ENCODE data around the gene TTPAL.

Gene TTPAL

DNA sequence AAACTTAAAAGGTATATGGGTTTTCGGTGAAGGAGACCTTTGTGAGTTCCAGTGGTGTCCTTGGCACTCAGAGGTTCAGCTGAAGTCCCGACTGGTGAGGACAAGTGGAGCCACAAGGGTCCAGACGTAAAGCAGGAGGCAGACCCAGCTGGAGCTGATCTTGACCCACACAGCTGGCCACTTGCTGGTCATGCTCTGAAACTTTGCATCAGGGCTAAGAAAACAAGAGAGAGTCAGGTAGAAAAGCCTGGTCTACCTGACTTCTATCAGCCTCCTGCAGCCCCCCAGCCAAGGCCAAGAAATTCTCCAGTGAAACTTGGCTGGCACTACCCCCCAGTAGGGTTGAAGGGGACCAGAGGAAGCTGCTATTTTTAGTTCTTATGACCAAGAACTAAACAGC, 24.5 kb downstream of the TTPAL start:
- no peak for DNase-seq

DNA sequence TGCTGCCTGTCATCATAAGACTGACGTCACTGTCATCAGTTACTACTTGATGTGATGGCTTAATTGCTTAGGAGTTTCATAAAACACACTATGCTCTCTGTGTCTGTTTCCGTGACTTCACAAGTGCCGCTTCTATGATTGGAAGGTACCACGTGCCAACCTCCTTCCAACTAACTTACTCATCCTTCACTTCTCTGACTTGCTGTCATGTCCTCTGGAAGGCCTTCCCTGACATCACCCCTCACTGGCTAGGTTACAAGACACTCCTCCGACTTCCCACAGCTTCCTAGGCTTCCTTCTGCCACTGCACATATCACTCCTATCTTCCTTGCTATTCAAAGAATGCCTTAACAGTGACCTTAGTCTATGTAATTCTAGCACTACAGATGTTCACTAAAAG, 25.8 kb downstream of the TTPAL start:
- DNase-seq, result no peak

DNA sequence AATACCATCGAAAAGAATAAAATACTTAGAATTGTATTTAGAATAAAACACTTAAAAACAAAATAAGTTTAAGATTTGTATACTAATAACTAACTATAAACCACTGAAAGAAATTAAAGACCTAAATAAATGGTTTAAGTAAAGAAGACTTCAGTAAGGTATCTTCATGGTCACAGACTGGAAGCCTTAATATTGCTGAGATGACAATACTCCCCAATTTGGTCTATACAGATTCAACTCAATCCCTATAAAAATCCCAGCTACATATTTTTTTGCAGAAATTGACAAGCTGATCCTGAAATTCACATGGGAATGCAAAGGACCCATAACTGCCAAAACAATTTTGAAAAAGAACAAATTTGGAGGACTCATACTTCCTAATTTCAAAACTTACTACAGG, 27.3 kb downstream of the TTPAL start:
- no peak for DNase-seq

DNA sequence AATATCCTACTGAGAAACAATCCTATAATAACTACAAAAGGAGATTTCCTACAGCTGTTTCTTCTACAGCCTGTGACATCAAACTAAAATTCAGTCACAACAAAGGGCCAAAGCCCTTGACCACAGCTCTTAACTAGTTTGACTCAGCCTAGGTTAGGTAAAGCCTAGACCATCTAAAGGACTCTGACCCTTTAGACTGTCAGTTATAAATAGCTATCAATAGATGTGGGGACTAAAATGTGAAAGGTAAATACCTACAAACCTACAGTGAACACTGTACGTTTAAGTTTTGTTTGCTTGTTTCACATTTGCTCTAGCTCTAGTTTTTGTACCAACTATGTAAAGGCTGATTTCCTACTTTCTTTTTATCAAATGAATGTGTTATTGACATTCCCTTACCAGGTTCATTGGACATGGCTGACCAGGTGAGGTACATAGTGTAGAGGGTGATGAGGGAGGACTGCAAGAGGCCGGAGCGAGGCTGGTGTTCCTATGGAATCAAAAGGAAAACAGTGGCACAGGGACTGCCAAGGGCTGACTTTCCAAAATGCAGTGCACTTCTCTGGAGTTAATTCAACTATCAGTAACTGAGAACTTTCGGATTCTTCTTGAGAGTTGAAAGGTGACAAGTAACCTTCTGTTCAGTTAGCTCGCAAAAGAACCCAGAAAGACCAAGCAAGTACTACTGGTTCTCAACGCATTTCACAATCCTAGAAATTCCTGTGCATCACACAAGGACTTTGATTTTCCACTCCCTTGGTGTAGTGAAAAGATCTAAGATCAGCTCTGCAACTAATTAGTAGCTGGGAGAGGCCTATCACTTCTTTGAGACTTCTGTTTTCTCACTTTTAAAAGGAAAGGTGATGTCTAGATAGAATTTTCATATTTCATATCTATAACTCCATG, 29.0 kb downstream of the TTPAL start:
- no peak for DNase-seq

DNA sequence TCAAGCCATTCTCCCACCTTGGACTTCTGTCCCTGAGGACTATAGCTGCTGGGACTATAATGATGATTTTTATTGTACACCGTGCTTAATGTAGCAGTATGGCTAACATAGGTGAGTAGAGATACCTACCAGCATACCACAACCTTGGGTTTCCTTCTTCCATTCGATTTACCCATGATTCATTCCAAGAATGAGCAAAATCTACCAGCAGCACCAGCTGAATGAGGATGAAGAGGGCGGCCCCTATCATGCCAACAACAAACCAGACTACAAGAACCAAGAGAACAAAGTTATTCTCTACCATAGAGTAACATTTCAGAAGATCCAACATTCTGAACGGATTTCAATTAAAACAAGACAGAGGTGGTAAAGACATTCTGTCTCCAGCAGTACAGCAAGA, 34.1 kb downstream of the TTPAL start:
- DNase-seq, result no peak

DNA sequence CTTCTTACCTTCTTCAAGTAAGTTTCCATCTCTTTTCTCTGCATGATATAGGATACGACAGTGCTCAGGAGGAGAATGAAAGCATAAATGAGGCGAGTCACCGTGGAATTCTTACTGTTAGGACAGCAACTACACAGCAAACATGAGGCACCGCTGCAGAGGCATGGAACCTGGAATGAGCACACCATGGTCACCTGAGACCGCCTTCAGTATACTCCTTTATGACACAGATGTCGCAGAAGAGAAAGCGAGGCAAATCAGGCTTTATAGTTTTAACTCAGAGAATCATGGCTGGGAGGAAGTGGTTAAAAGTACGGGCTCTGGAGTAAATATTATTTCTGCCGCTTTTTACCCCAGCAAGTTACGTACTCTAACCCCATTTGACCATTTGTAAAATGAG, 38.2 kb downstream of the TTPAL start:
- no peak for DNase-seq

DNA sequence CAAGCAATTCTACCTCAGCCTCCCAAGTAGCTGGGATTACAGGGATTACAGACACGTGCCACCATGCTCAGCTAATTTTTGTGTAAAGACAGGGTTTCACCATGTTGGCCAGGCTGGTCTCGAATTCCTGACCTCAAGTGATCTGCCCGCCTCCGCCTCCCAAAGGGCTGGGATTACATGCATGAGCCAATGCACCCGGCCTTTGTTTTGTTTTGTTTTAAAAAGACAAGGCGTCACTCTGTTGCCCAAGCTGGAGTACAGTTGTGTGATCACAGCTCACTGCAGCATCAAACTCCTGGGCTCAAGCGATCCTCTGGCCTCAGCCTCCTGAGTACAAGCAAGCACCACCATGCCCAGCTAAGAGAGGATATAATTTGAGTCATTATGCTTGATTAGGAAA, 40.8 kb downstream of the TTPAL start:
- DNase-seq, result no peak

DNA sequence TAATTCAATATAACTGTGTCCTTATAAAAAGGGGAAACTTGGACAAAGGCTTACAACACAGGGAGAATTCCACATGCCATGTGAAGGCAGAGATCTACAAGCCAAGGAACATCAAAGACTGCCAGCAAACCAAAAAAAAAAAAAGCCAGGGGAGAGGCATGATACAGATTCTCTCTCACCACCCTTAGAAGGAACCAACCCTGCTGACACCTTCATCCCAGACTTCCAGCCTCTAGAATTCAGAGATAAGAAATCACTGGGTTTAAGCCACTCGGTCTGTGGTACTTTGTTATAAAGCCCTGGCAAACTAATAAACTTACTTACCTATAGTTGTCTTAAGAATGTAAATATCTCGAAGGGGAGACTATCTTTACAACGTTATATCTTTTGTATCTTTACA, 41.8 kb downstream of the TTPAL start:
- no peak for DNase-seq

DNA sequence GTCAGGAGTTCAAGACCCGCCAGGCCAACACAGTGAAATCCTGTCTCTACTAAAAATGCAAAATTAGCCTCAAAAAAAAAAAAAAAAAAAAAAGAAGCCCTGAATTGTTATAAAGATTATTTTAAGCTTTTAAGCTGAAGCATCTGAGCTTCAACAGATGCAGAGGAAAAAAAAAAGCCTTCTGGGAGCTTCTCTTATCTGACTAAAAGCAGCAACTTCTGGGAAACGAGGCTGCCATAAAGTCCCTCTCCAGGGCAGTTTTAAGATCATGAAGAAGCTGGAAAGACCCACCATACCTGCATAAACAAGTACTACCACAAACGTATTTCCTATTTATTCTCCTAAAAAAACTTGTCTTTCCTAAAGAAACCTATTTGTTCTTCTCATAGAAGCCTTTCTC, 42.6 kb downstream of the TTPAL start:
- no peak for DNase-seq

DNA sequence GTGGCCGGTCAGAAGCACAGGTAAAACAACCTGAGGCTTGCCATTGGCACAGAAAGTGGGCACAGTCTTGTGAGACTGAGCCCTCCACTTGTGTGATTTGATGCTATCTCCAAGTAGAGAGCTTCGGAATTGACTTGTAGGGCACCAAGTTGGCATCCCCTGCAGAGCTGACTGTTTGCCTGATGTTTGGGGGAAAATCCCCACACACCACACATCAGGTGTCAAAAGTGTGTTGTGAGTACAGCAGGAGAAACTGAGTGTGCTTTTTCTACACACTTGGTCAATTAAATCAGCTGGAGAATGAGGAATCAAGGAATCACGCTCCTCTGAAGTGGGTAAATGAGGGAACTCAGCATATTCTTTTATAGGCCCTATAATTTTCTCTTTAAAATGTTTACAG, 45.2 kb downstream of the TTPAL start:
- DNase-seq, result no peak

DNA sequence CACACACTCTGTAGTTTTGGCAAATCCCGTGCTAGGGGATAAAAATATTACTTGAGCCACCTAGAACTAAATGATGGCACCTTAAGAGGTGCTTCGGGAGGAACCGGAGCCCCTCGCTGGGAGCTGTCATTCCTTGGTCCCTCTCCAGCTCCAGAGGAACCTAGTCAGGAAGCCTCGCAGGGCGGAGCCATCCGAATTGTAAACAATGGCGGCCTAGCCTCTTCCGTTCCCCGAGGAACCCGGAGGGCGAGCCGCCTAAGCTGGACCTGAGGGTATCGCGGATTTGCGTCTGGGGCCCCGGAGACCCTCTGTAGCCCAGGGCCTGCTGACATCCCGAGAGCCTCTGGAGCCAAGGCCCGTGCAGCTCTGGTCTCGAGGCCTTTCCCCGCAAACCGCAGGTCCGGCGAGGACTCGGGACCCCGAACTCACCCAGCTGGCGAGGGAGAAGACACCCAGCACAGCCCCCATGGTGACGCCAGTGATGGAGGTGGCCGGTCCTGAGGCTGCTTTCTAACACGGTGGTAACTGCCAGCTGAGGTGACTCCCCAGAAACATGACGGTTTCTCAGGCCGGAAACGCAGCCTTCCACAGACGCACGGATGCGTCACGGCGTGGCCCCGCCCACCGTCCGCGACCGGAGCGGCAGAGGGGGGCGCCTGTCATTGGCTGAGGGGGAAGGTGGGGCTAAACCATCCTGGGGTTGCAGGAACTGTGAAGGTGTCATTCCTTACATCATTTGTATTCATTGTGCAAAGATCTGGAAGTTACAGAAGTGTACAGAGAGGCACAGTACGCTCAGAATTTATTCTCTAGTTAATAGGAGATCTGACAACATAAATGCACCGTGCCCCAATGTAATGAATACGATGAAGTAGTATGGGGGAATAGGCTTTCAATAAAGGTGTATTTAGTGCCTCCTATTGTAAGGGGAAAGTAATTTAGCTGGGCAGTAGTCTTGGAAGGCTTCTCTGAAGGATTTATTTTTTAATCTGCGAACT, 46.1 kb downstream of the TTPAL start, which contains the start of gene SERINC3:
TSS of gene SERINC3 (minus strand) at position 587 of the 998 bp plus-strand sequence. CDS start at position 468, 119 bp downstream.
- DNase-seq, result peak; percentile 89

DNA sequence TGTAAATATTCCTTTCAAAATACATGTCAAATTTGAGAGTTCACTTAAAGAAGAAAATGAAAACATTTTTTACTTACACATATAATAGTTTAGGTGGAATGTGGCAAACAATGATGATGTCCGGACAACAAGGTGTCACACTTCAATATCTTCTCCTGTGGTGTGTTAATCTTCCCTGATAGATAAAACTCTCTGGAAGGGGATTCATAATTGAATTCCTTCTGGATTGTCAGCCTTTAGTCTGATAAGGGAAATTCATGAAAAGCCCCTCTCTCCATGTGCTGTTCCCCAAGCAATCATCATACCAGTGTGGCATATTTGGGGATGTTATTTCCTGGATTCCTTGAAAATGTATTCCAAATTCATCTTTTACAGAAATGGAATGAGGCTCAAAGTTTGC, 47.2 kb downstream of the TTPAL start:
- DNase-seq, result no peak

DNA sequence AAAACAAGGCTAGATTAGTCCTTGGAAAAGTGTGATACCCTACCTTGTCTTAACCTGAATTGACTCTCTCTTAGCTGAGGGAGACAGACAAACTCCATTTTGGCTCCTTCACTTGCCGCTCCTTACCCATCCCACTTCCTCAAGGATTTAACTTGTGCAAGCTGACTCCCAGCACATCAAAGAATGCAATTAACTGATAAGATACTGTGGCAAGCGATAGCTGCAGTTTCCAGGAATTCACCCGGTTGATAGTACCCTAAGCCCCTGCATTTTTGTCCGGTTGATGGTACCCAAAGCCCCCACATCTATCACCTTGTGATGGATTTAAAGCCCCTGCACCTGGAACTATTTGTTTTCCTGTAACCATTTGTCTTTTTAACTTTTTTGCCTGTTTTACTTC, 48.1 kb downstream of the TTPAL start:
- no peak for DNase-seq

DNA sequence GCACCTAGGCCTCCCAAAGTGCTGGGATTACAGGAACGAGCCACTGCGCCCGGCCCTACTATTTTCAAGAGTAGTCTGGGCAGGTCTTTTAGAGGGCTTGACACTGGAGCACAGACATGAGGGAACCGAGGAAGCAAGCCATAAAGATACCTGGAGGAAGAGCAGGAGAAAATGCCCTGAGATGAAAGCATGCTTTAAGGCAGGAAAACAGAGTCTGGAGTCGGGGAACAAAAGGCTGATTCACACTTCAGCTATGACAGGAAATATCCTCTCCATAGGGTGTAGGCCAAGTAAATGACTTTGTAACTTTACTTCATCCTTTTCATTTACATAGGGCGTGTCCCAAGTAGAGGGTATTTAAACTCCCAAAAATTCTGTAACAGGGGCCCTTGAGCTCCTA, 50.5 kb downstream of the TTPAL start:
- no peak for DNase-seq

DNA sequence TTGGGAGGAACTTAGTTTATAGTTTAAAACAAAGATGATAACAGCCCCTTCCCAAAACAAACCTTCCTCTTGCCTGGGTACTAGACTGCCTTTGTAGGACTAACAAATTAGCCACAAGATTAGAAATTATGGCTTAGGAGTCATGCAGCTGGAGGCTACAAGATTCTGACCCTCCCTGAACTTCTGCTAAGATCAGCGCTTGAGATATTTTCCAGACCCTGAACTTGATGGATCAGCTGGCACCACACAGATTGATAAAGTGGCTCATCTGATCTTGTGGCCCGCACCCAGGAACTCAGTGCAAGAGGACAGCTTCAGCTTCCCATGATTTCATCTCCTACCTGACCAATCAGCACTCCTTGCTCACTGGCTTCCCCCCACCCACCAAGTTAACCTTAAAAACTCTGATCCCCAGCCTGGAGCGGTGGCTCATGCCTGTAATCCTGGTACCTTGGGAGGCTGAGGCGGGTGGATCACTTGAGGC, 52.1 kb downstream of the TTPAL start:
- DNase-seq, result no peak

DNA sequence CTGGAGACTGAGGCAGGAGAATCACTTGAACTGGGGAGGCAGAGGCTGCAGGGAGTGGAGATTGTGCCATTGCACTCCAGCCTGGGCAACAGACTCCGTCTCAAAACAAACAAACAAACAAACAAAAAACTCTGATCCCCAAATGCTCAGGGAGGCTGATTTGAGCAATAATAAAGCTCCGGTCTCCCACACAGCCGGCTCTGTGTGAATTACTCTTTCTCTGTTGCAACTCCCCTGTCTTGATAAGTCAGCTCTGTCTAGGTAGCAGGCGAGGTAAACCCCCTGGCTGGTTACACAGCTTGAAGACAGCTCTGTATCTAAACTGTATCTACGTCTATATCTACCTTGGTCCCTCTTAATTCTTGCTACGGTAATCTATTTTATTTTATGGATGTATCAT, 52.6 kb downstream of the TTPAL start:
- DNase-seq, result no peak

DNA sequence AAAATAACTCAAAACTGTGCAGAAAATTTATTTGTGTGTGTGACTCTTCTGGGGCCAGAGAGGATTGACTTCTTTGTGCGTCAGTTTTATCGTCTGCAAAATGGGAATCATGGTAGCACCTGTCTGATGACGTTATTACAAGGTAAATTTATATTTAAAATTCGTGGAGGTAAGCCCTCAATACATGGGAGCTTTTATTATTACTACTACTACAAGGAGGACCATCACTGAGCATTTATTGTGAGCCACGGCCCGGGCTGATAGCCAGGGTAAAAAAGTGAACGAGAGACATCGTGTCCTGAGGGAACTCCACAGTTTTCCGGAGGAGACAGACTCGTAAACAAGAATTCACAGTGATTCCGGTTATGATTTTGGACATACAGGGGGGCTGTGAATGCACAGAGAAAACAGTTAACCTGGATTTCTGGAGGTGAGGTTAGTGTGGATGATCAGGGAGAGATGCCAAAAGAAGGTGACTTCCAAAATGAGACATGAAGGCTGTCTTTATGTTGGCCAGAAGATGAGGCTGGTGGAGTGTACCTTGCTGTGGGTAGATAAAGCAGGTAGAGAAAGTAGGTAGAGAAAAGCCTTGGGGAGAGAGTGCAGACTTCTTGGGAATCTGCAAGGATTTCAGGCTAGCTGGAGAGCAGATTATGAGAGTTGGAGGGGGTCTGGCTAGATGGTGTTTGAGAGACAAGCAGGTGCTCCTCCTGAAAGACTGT, 56.7 kb downstream of the TTPAL start:
- no peak for DNase-seq

DNA sequence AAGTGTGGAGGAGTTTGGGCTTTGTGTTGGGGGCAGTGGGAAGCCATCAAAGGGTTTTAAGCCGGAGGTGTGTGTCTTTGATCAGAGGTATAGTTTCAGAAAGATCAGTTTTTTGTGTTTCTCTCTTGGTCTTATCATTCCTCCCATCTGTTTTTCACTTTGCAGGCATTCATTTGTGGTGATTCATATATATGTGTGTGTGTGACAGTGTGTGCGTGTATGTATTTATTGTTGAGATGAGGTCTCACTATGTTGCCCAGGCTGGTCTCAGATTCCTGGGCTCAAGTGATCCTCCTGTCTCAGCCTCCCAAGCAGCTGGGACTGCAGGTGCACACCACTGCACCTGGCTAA, 57.3 kb downstream of the TTPAL start:
- no peak for DNase-seq

DNA sequence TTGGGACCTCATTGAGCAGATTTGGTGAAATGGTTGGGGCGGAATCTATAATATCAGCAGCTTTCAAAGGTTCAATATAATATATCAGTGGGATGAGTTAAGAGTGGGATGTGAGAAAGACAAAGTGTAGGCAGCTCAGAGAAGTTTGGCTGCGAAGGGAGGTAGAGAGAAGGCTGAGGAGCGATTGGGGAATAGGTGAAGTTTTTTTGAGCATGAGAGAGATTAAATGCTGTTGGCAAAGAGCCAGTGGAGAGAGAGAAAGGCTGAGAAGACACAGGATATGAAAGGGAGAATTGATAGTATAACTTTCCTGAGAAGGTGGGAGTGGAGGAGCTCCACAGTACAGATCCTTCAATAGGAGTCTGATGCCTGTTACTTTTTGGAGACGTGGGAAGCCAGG, 58.3 kb downstream of the TTPAL start:
- DNase-seq, result no peak

DNA sequence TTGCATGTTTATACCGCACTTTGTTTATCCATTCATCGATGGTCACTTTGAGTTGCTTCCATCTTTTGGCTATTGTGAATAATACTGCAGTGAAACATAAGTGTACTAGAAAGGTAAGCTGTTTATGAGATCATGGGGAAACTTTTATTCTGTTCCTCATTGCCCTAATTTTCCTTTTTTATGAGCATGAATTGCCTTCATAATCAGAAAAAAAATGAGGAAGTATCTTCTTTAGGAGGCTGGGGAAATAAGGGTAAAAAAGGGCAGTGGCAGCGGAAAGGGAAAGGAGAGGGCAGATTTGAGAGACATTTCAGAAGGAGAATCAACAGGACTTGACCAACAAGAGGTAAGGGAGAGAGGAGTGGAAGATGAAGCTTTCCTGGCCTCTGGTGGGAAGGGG, 60.5 kb downstream of the TTPAL start:
- no peak for DNase-seq

DNA sequence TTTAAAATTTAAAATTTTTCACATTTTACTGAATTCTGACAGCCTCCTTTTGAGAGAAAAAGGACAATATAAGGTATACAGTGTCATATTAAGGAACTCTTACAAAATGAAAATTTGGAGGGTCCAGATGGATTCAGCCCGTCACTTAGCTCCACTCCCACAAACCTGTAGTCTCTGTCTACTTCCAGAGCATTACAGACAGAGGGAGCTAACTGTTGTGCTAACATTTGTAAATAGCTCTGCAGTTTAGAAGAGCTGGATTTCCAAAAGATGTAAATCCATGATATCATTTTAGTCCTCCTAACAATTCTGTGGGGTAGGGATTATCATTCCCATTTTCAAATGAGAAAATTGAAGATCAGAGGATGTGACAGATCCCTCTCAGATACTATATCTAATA, 62.3 kb downstream of the TTPAL start:
- DNase-seq, result no peak

DNA sequence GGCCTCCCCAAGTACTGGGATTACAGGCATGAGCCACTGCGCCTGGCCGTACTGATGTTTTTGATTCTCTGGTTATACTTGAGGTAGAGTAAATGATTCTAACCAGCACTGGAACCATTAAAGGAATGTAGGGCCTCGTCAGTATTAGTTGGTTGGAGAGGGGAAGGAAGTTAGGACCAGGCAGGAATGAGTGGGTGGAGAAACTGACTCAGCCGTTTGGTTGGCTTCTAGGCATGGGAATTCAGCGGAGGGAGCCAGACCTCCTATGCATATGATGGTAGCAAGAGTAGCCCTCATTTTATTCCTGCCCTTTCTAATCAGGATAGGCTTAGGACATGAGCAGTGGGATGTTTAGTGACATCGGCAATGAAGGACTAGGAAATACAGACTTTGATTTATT, 65.2 kb downstream of the TTPAL start:
- no peak for DNase-seq

DNA sequence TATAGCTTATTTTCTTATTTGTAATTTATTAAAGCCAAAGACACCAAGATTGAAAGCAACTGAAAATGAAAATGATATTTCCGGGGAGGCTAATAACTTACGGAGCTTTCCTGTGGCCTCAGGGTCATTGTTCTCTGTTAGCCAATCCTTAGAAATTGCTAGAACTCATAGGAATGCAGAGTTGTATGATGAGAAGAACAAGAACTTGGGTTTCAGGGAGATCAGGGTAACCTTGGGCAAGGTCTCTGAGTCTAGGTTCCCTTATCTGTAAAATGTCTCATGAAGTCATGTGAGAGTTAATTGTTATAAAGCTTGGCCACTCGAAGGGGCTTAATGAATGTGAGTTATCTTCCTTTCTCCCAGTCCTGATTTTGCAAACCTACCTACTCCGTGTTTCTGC, 66.3 kb downstream of the TTPAL start:
- no peak for DNase-seq
